ENCODE results near the gene MAP1LC3A. TPM values are rescaled to one million over a fixed set of nuclear protein-coding genes. Genes with fewer than 3 reads are reported as not detected.

MAP1LC3A gene
- polyA plus RNA-seq, 3 donors from 2014 or later = 0.74 to 4.2 (median 3.1) TPM

DNA sequence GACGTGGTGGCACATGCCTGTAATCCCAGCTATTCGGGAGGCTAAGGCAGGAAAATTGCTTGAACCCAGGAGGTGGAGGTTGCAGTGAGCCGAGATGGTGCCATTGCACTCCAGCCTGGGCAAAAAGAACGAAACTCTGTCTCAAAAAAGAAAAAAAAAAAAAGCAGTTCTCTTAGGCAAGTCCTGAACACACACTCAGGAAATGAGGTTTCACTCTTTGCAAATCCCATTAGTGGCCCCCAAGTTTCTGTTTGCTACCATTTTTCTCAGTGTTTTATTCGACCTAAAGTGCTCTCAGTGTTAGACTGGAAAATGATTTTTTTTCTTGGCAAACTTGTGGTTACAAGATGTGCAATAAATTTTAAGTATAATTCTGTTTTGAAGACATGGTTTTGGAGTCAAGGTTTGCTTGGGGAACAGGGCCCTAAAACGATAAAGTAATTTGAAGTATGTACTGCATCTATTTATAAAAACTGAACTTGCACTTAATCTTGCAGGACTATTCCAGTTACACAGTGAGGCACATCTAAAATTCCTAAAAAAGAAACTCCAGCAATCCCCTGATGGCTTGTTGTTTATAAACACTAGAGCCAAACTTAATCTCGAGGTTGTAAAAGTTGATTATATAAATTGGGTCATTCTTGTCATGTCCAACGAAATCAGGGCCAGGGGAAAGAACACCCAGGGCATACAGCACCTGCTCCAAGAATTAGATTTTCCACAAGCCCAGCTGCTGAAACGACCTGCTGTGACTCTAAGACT is 42.6 kb downstream of the MAP1LC3A start:
- Mint-ChIP-seq H3K36me3 (peaks cover 0 to 3% (median under 1%) of the 10 kb centered on the region in 3 donors), H3K4me3 (no peak overlapping the region), H3K27ac (peak overlapping the region in 1 of 6 donors; percentile 23), H3K27me3 (ENCODE audit: low read depth in 3 of 3) (no peaks in the 10 kb centered on the region), H3K9me3 (no peaks in the 10 kb centered on the region), H3K4me1 (no peaks in the 10 kb centered on the region)
- no peak for DNase-seq

DNA sequence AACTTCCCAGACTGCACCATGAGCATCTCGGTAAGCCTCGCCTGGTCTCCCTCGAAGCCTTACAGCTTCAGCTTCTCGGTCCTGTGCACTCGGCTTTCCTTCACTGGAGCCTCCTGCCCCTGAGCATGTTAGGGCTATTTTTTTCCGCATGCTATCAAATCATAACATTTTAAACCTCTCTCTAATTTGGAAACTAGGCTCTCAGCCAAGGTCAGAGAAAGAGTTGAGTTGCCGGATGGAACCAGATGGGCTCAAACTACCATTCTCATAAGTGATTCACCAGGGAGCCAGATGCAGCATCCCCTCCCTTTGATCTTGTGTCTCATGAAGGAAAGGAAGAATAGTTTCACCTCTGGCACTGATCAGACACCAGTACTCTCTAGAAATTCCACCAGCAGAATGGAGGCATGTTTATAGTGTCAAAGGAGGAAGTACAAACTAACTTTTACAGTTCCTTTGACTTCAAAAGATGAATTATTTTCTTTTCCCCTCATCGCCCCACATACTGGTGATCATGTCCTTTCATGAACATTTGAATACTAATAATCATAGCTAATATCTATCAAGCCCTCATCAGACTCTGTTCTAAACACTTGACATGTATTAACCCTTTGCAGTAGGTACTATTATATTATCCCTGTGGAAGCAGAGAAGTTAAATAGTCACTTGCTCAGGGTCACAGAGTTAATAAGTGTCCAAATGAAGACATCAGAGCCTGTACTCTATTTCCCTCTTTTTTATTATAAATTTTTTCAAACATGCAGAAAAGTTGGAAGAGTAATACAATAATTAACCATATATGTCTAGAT is 46.7 kb downstream of the MAP1LC3A start:
- H3K27ac Mint-ChIP-seq = no peak overlapping the region
- H3K36me3 Mint-ChIP-seq = peaks cover 0 to 10% (median 8%) of the 10 kb centered on the region in 3 donors
- H3K9me3 Mint-ChIP-seq = no peaks in the 10 kb centered on the region
- no peaks in the 10 kb centered on the region for H3K4me1 Mint-ChIP-seq
- H3K27me3 Mint-ChIP-seq (ENCODE audit: low read depth in 3 of 3) = no peaks in the 10 kb centered on the region
- DNase-seq = no peak
- no peak overlapping the region for H3K4me3 Mint-ChIP-seq

DNA sequence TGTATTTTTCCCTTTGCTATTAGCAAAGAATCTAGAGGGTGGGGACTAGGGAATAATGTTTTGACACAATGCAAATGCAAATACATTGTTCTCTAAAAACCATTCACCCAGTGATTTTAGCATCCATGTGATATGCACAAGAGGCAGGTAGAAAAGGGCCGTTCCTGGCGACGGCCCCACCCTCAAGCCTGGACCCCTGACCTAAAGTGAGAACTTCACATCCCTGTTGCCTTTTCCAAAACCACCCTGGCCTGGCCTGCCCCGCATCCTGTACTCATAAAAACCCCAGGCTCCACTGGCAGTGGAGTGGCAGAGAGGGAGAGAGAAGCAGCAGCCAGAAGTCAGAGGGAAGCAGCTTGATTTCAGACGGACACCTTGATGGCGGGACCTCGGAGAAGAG is 48.5 kb downstream of the MAP1LC3A start:
- no peaks in the 10 kb centered on the region for H3K9me3 Mint-ChIP-seq
- H3K36me3 Mint-ChIP-seq = peaks cover 0 to 16% (median 14%) of the 10 kb centered on the region in 3 donors
- H3K4me3 Mint-ChIP-seq = no peak overlapping the region
- no peak for DNase-seq
- H3K27ac Mint-ChIP-seq = no peak overlapping the region
- no peaks in the 10 kb centered on the region for H3K4me1 Mint-ChIP-seq
- no peaks in the 10 kb centered on the region for H3K27me3 Mint-ChIP-seq (ENCODE audit: low read depth in 3 of 3)

Other genes with a start within 250 kb of the MAP1LC3A start
- 10 to 100 TPM; 27.3 to 72.5 (median 35.7) TPM for gene ITCH, start 195.4 kb upstream of the MAP1LC3A start, polyA plus RNA-seq
- gene DYNLRB1, start 42.3 kb upstream of the MAP1LC3A start, polyA plus RNA-seq = 100 to 1,000 TPM; 238 to 307 (median 242) TPM
- gene PIGU, start 118.4 kb downstream of the MAP1LC3A start, polyA plus RNA-seq = 10 to 100 TPM; 19.3 to 34.7 (median 25.3) TPM
- gene TP53INP2, start 145.6 kb downstream of the MAP1LC3A start, polyA plus RNA-seq = 1 to 10 TPM in 1 of 3 donors, under 1 TPM in 2; 0.09 to 1.8 (median 0.53) TPM